Measurements from ENCODE around the gene PHYKPL. TPM values are rescaled to one million over a fixed set of nuclear protein-coding genes. Genes with fewer than 3 reads are reported as not detected.

Gene PHYKPL
- total and polyA plus RNA-seq, 2 of the 8 experiments (the other 6 are each of a cell fraction or from before 2014, with no cell fraction given) = 25.1 to 32.1 TPM

GRCh38 chr5:178170455-178170854 lies 62.1 kb downstream of the PHYKPL start (continued):
- TF ChIP-seq CHD7 (IDR thresholded peaks at IDR 0.05; ENCODE audit: insufficient replicate concordance, low read length) (no peak), GABPA (IDR thresholded peaks at IDR 0.05; ENCODE audit: borderline replicate concordance, insufficient read depth, low read length) (no peak), SIX5 (IDR thresholded peaks at IDR 0.05; ENCODE audit: low read depth, low read length) (no peak), MAX (IDR thresholded peaks at IDR 0.05) (no peak), KDM4A (IDR thresholded peaks at IDR 0.05; ENCODE audit: low read depth, low read length, severe bottlenecking) (no peak), SIRT6 (IDR thresholded peaks at IDR 0.05; ENCODE audit: low read length) (no peak), POLR2A (IDR thresholded peaks at IDR 0.05; ENCODE audit: control extremely low read depth in 1 of 2, low read depth in 2 of 2, low read length in 2 of 2) (no peak), GTF2F1 (IDR thresholded peaks at IDR 0.05; ENCODE audit: borderline replicate concordance, low read depth, low read length) (no peak), NRF1 (IDR thresholded peaks at IDR 0.05; ENCODE audit: low read depth, low read length) (no peak), SP2 (IDR thresholded peaks at IDR 0.05; ENCODE audit: low read length) (no peak), PHF8 (conservative IDR thresholded peaks at IDR 0.05; ENCODE audit: low read depth, low read length) (no peak)
